ENCODE results near the gene ZNF326. TPM values are rescaled to one million over a fixed set of nuclear protein-coding genes. Genes with fewer than 3 reads are reported as not detected.
A peak's percentile ranks its signal among the peaks of the same experiment; 100 is the strongest.
"Not testable (repeated sequence)": the region's sequence is repeated elsewhere in the genome, so short reads cannot be mapped to it uniquely, and the experiment has no call there.

ZNF326 gene
- total and polyA plus RNA-seq, 10 of the 15 experiments (the other 5 are each of a cell fraction or from before 2014, with no cell fraction given): 7.1 to 29.4 (median 21.9) TPM

DNA sequence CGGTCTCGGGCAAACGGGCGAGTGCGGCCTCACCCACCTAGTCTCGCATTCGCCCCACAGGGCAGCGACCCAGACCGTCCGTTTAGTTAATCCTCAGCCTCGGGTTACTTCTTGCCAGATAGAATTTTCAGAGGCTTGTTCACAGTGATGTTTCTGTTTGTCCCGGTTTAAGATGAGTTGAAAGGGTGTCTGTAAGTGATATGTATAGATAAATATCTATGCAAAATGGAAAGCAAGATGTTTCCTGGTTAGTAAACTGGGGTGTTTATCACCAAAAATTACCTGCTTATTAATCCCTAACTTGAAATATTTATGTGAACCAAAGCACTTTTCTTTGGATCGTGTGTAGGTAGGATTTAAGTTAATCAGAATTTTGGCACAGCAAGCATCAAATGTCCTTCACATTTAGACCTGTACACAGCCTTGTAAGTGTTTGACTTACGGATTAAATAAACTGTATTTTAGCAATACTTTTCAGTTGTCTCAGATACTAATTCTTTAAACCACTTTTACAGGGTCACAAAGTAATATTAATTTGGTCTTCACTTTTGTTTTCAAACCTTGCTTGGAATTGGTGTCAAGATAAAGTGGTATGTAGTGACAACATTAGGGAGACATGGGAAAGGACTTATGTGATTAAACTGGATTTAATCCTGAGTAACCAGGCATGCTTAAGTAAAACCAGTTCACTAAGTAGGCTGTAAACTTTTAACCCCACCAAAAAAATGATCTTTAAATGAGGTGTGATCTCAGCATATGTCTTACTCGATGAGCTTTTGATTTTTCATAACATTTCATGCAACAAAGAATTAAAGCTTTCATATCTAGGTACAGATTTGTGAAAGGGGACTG is 914 bp downstream of the ZNF326 start (continued):
- TF ChIP-seq, protein P1, sequence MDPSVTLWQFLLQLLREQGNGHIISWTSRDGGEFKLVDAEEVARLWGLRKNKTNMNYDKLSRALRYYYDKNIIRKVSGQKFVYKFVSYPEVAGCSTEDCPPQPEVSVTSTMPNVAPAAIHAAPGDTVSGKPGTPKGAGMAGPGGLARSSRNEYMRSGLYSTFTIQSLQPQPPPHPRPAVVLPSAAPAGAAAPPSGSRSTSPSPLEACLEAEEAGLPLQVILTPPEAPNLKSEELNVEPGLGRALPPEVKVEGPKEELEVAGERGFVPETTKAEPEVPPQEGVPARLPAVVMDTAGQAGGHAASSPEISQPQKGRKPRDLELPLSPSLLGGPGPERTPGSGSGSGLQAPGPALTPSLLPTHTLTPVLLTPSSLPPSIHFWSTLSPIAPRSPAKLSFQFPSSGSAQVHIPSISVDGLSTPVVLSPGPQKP (IDR thresholded peaks at IDR 0.05; ENCODE audit: low read depth, low read length): no peak
- TF ChIP-seq ATF7 (IDR thresholded peaks at IDR 0.05; ENCODE audit: low read depth): no peak

GRCh38 chr1:89996450-89997110 is 1.7 kb downstream of the ZNF326 start:
- ChIA-PET RAD21 (ENCODE audit: unreplicated experiment) (no interaction called here), SMC1A (ENCODE audit: uncharacterized antibody, unreplicated experiment) (interaction anchor here (1.0 kb wide), 1 partner anchor 11 kb away, joined by 3 read pairs; no protein-coding TSS in a partner anchor), POLR2A (interaction anchor here (0.5 kb wide), 1 partner anchor 488 kb away, joined by 4 read pairs; no protein-coding TSS in a partner anchor), CTCF (interaction anchor here (0.9 to 1.1 kb wide), 2 partner anchors 11 to 145 kb away, joined by 3 to 4 read pairs; no protein-coding TSS in a partner anchor)
- Histone ChIP-seq H3K36me3 (ENCODE audit: control insufficient read depth in 2 of 2, insufficient read depth in 2 of 2, low read length in 1 of 2) (peaks cover 0 to 4% of the 10 kb centered on the region in 2 experiments; a peak in 1 of 4 replicates), H3K4me1 (ENCODE audit: control insufficient read depth, insufficient read depth, low read length) (no peaks in the 10 kb centered on the region), H3K27ac (ENCODE audit: control insufficient read depth, insufficient read depth) (peak overlapping the region; percentile 89; the same call in 1 of the 2 replicates), H3K27me3 (replicated peaks in 1 of 2; ENCODE audit: control insufficient read depth in 2 of 2, insufficient read depth in 2 of 2, low read length in 1 of 2) (no peaks in the 10 kb centered on the region), H3K9me3 (replicated peaks; ENCODE audit: control insufficient read depth, insufficient read depth, low read length) (no peaks in the 10 kb centered on the region), H3K4me2 (ENCODE audit: control insufficient read depth, insufficient read depth) (peak overlapping the region; percentile 81), H4K20me1 (ENCODE audit: control insufficient read depth, insufficient read depth) (no peaks in the 10 kb centered on the region), H2AFZ (ENCODE audit: control insufficient read depth, low read depth, low read length) (no peak overlapping the region), H3K79me2 (ENCODE audit: control insufficient read depth, insufficient read depth, low read length) (peaks cover 53% of the 10 kb centered on the region), H3K9ac (ENCODE audit: control insufficient read depth, insufficient read depth, low read length) (peak overlapping the region; percentile 97; the same call in 1 of the 2 replicates), H3K4me3 (peak overlapping the region; percentile 71)
- ATAC-seq: no peak
- in situ Hi-C loops (cut with MboI): loop anchor here (25.0 kb wide), 2 partner anchors 359 to 484 kb away; partner anchors contain the start of genes LRRC8B and LRRC8C
- BruUV-seq (replicated peaks): TSS peak; percentile 57
- intact Hi-C loops (cut with micrococcal nuclease; ENCODE audit: unreplicated experiment): loop anchor here (10.0 kb wide), 1 partner anchor 362 kb away; the partner anchor contains the start of gene LRRC8C
- no peak for DNase-seq (ENCODE audit: low read depth, low spot score)
- no peak for FAIRE-seq
- 76% methylated on average over 9 of the region's 9 CpGs for WGBS (ENCODE audit: insufficient coverage, insufficient replicate concordance, low lambda C conversion rate, missing lambda C conversion rate)
- TF ChIP-seq NFXL1 (IDR thresholded peaks at IDR 0.05; ENCODE audit: borderline replicate concordance): no peak
- no peak for TF ChIP-seq NR2C1 (IDR thresholded peaks at IDR 0.05)
- TF ChIP-seq EGR1 (IDR thresholded peaks at IDR 0.05; ENCODE audit: borderline replicate concordance in 1 of 2, low read depth in 2 of 2, low read length in 2 of 2): no peak
- TF ChIP-seq ETV6 (conservative IDR thresholded peaks at IDR 0.05 in 1 of 2, IDR thresholded peaks at IDR 0.05 in 1 of 2; ENCODE audit: borderline replicate concordance in 1 of 2, low read depth in 1 of 2): no peak

GRCh38 chr1:89997152-89997551 is 2.2 kb downstream of the ZNF326 start:
- peak overlapping the region; percentile 81 for H3K4me2 ChIP-seq (ENCODE audit: control insufficient read depth, insufficient read depth)
- H3K4me3 ChIP-seq; H4K20me1 ChIP-seq (ENCODE audit: control insufficient read depth, insufficient read depth); CTCF ChIA-PET; H3K27me3 ChIP-seq (replicated peaks in 1 of 2; ENCODE audit: control insufficient read depth in 2 of 2, insufficient read depth in 2 of 2, low read length in 1 of 2); H3K36me3 ChIP-seq (ENCODE audit: control insufficient read depth in 2 of 2, insufficient read depth in 2 of 2, low read length in 1 of 2); FAIRE-seq; DNase-seq (ENCODE audit: low read depth, low spot score); RAD21 ChIA-PET (ENCODE audit: unreplicated experiment); H3K27ac ChIP-seq (ENCODE audit: control insufficient read depth, insufficient read depth); H3K4me1 ChIP-seq (ENCODE audit: control insufficient read depth, insufficient read depth, low read length); H3K9me3 ChIP-seq (replicated peaks; ENCODE audit: control insufficient read depth, insufficient read depth, low read length); ATAC-seq; BruUV-seq (replicated peaks); SMC1A ChIA-PET (ENCODE audit: uncharacterized antibody, unreplicated experiment); H3K9ac ChIP-seq (ENCODE audit: control insufficient read depth, insufficient read depth, low read length); POLR2A ChIA-PET; H2AFZ ChIP-seq (ENCODE audit: control insufficient read depth, low read depth, low read length): not testable (repeated sequence)
- 98% methylated on average over 4 of the region's 4 CpGs for WGBS (ENCODE audit: insufficient coverage, insufficient replicate concordance, low lambda C conversion rate, missing lambda C conversion rate)
- in situ Hi-C loops (cut with MboI) (loop anchor here (25.0 kb wide), 2 partner anchors 360 to 485 kb away; partner anchors contain the start of genes LRRC8B and LRRC8C), intact Hi-C loops (cut with micrococcal nuclease; ENCODE audit: unreplicated experiment) (loop anchor here (10.0 kb wide), 1 partner anchor 362 kb away; the partner anchor contains the start of gene LRRC8C)
- H3K79me2 ChIP-seq (ENCODE audit: control insufficient read depth, insufficient read depth, low read length): peaks cover 58% of the 10 kb centered on the region
